Measurements from ENCODE around the gene NUTF2.

GRCh38 chr16:67804853-67805542 is 41.7 kb upstream of the NUTF2 start:
- TF ChIP-seq CTCF (IDR thresholded peaks at IDR 0.05) (no peak), POLR2A (IDR thresholded peaks at IDR 0.05) (no peak)
